Femur (tissue), 1 donor: ENCODE data around the gene TTLL11.

Experiments
- DNase-seq: peaks from one replicate; pipeline ENCODE4 v3.0.0-alpha.2; 2017

TTLL11 gene, protein sequence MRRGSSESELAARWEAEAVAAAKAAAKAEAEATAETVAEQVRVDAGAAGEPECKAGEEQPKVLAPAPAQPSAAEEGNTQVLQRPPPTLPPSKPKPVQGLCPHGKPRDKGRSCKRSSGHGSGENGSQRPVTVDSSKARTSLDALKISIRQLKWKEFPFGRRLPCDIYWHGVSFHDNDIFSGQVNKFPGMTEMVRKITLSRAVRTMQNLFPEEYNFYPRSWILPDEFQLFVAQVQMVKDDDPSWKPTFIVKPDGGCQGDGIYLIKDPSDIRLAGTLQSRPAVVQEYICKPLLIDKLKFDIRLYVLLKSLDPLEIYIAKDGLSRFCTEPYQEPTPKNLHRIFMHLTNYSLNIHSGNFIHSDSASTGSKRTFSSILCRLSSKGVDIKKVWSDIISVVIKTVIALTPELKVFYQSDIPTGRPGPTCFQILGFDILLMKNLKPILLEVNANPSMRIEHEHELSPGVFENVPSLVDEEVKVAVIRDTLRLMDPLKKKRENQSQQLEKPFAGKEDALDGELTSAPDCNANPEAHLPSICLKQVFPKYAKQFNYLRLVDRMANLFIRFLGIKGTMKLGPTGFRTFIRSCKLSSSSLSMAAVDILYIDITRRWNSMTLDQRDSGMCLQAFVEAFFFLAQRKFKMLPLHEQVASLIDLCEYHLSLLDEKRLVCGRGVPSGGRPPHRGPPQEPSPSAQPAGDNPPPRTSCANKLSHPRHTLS

DNA sequence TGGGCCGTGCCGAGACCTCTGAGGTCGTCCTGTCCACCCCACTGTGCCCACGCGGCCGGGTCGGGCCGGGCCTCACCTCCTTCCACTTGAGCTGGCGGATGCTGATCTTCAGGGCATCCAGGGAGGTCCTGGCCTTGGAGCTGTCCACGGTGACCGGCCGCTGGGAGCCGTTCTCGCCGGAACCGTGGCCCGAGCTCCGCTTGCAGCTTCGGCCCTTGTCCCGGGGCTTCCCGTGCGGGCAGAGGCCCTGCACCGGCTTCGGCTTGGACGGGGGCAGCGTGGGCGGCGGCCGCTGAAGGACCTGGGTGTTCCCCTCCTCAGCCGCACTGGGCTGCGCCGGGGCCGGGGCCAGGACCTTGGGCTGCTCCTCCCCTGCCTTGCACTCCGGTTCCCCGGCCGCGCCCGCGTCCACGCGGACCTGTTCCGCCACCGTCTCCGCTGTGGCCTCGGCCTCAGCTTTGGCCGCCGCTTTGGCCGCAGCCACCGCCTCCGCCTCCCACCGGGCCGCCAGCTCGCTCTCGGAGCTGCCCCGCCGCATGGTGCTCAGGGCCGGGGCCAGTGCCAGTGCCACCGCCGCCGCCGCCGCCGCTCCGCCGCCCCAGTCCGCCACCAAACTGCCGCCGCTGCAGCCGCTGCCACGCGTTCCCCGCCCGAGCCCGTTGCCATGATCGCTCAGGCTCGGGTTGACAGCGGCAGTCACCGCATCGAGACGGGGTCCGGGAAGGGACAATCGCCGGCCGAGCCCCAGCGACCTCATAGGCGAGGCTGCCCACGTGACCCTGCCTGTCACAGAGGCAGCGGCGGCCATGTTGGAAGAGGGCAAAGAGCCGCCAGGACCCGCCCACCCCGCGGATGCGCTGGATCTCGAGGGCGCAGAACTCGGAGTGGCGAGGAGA, at the start of gene TTLL11:
Gene TTLL11 (minus strand): TSS at position 698 of the 896 bp plus-strand sequence. CDS start 160 bp downstream, at position 538.
- DNase-seq, result peak; percentile 97

DNA sequence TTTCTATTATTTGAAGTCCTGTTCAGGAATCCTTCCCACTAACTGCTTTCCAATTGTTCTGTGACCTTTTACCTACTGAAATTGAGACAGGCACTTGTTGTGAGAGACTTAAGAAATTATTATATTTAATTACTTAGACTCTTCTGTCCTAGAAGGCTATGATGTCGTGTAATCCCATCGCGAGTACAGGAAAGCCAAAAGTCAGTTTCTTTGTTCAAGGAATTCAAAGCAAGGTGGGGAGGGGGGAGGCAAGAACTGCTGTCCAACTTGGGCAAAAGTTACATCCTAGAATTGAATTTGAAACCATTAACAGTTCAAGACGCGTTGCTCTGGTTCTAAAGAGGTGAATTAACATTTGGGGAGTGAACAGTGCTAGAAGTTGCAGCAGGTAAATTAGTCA, 48.6 kb upstream of the TTLL11 start:
- no peak for DNase-seq

DNA sequence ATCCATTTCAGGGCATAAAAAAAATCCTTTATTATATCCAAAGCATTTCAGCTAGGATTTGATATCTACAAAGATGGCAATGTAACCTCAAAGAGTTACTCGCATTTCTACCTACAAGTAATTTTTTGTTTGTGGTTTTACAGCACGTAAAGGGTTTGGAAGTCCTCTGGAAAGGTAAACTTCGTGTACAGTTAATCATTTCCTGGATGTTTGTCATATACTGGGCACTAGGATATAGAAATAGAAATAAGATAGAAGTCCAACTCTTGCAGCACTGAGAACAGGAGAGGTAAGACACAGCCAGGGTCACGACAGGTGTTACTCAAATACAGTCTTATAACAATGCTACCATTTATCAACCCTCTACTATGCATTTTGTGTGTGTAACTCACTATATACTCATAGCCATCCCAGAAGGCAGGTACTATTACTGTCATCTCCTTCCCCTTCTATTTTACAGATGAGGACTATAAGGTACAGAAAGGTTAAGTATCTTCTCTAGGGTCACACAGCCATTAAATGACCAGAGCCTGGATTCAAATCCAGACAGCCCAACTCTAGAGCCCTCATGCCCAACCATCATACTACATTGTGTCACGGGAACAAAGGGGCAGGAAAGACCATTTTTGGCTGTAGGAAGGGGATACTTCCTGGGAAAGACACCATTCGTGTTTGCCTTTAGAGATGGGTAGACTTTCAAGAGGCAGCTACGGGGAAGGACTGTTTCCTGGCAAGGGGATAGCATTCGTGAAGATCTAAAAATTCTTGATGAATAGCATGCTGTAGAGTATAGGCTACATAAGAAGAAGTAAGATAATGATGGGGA, 47.5 kb upstream of the TTLL11 start:
- no peak for DNase-seq

DNA sequence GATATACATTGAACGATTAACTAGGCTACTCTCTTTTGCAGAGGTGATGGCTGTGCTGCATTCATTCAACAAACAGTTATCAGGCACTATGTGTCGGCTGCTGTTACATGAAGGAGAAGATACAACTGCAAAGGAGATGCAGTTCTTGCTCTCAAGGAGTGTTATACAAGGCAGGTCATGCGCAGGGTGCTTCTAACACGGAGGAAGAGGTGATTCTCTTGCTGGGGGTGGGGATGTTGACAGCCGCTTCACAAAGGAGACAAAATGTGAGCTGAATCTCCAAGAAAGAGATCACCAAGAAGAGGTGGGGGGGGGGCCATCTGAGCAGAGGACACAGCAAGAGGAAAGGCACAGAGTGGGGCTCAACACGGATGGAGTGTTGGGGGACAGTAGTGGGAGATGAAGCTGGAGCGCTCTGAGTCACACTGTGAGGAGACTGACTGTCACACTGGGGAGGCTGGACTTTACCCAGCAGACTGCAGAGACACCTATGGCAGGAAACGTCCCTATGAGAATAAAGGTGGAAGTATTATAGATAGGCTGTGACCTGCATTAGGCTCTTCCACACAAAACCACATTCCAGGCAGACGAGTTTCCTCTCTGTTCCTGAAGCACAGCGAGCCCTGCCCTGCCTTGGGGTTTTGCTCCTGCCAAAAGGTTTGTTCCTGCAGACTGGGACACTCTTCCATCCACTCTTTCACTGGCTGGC, 45.6 kb upstream of the TTLL11 start:
- no peak for DNase-seq

DNA sequence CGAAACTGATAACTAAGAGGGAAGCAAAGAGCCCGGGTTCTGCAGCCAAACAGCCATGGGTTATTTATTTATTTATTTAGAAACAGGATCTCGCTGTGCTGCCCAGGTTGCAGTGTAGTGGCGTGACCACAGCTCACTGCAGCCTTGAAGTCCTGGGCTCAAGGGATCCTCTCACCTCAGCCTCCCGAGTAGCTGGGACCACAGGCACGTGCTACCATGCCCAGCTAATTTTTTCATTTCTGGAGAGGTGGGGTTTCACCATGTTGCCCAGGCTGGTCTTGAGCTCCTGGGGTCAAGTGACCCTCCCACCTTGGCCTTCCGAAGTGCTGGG, 42.4 kb upstream of the TTLL11 start:
- no peak for DNase-seq

DNA sequence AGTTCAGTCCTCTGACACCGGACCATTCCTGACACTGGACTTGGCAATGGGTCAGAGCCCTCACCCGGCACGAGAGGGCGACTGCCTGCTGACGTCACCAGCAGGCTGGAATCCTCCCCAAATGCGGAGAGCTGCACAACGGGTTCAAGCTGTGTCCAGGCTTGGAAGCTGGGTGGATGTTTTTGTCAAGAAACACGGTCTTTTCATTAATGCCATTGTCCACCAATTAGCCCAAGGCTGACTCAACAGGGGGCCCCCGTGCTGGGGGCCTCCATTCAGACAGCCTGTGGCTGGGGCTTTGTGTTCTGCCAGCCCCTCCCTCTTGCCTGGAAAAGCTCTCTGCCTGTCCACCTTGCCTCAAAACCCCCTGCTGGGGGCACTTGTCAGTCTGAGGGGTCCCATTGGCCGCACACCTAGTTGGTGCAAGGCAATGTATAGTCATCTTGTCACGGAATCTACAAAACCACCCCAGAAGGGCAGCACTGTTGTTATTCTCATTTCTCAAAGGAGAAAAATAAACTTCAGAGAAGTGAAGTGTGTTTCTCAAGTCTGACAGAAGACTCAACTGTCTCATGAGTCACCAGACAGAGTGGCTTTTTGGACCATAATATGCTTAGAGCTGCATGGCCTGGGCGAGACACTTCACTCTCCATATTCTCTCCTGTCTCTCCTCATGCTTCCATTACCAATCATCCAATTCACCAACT, 41.9 kb upstream of the TTLL11 start:
- DNase-seq, result no peak

DNA sequence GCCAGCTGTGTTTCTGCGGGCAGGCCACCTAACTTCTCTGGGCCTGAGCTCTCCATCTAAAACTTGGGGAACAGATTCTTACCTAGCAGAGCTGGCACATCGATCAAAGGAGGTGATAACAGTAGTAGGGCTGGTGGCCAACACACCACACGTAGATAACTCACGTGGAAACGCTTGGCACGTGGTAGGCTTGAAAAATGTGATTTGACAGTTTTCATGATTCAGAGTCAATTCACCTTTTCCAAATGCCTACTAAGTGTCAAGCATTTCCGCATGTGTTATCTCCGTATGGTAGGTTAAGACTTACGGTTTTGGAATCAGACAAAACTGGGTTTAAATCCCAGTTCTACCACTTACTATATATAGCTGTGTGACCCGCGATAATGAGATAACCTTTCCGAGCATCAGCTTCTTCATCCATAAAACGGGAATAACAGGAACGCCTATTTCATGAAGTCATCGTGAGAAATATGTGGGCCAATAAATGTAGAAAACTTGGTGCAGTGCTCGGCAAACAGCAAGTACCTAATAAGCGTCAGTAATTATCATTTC, 41.0 kb upstream of the TTLL11 start:
- no peak for DNase-seq

DNA sequence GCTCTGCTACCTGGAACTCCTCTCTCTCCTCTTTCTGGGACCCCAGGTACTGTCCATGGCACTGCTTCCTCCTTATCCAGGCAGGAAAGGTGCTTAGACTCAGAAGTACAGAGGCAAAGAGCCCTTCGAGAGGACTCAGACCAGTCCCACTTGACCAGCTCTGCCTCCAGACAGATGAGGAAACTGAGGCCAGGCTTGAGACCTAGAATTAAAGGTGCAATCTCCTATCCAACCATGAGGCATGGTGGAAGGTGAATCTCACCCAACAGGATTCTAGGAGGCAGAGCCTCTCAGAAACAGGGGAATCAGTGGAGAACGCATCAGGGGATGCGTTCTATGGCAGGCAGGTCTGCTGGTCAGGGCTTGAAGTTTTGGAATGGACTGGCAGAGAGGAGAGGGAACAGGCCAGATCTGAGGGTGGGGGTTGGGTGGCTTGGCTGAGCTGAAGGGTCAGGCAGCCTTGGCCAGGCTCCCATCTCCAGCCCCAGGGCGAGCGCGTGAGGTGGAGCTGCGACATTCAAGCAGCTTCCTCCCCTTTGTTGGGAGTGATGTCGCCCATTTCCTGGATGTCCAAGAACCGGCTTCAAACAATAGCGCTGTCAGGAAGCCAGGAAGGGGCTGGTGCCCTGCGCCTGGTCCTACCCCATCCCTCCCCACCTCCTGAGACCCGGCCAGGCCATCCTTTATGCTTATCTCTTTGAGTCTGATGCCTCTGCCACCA, 40.3 kb upstream of the TTLL11 start:
- peak; percentile 50 for DNase-seq

DNA sequence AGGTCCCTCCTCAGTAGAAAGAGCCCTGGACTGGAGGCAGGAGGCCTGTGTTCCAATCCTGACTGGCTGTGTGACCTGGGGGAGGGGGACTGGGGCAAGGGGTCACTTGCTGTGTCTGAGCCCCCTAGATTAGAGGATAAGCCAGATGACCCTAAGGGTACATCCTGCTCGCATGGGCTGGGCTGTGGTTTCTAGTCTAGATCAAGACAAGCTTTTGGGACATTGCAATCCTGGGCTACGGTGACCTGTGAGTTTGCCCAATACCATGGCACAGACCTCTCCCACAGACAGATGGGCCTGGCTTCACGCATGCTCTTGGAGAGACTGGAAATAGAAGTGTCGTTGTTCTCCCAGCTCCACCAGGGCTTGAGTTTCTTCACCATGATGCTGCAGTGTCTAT, 39.4 kb upstream of the TTLL11 start:
- no peak for DNase-seq

DNA sequence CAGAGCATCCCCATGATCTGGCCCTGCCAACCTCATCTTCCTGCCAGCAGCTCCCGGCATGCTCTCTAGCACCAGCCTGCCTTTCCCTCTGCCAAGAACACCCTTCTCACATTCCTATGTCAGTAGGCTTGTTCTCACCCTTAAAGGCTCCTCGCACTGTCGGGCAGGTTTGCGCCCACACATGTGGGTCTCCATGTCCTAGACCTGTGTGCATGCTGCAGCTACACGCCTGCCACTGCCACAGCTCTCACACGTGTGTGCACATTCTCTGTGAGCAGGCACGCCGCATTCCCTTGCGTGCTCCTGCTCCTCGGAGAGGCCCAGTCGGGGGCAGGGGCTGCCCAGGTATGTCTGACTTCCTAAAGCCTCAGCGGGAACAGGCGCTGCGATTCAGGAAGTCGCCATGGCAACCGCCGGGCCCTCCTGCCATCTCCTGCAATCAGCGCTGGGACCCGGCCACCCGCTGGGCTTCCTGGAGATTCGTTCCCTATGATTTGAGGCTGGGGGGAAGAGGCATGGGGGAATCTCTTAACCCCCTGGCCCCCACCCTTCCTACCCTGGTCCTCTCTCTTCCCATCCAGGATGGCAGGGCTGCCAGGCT, 38.4 kb upstream of the TTLL11 start:
- peak; percentile 51 for DNase-seq

DNA sequence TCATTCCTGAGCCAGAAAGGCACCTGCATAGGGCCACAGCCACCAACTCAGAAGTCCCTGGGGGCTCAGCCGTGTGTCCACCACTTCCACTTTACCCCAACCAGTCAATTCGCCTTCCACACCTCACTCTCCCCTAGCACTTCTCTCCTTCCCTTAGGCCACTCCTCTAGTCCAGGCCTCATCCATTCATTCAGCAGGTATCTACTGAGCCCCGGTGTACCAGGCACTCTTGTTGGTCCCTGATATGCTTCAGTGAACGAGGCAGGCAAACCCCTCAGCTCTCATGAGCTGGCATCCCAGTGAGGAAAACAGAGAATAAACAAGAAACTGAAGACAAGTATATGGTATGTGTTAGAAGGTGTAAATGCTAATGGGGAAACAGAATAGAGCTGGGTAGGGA, 37.7 kb upstream of the TTLL11 start:
- DNase-seq, result no peak

DNA sequence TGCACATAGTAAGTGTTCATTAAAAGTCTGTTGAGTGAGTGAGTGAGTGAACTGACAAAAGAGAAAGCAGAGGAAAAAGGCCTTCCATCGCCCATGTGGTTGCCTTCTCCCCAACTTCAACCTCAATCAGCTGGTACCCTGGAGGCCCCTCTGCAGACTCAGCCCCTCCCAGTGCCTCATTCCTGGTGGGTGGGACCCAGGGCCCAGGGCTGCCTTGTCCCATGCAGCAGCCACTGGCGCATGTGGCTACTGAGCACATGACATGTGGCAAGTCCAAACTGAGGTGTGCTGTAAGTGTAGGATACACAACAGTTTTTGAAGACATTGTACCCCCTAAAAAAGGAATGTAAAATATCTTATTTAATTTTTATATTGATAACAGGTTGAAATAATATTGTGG, 36.9 kb upstream of the TTLL11 start:
- no peak for DNase-seq

DNA sequence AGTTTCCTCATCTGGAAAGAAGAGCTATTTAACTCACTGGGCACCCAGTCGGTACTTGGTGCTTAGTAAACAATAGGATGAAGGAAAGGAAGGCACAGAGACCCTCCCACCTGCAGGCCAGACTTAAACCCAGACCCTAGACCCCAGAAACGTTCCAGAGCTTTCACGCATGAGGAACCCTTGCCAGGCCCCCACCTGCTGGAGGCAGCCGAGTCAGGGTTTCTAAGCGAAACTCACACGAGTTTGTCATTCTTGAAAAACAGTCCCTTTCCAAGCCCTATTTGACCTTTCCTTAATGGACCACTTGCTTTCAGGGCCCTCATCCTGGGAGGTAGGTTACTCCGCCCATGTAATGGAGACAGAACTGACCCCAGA, 35.8 kb upstream of the TTLL11 start:
- DNase-seq, result no peak

DNA sequence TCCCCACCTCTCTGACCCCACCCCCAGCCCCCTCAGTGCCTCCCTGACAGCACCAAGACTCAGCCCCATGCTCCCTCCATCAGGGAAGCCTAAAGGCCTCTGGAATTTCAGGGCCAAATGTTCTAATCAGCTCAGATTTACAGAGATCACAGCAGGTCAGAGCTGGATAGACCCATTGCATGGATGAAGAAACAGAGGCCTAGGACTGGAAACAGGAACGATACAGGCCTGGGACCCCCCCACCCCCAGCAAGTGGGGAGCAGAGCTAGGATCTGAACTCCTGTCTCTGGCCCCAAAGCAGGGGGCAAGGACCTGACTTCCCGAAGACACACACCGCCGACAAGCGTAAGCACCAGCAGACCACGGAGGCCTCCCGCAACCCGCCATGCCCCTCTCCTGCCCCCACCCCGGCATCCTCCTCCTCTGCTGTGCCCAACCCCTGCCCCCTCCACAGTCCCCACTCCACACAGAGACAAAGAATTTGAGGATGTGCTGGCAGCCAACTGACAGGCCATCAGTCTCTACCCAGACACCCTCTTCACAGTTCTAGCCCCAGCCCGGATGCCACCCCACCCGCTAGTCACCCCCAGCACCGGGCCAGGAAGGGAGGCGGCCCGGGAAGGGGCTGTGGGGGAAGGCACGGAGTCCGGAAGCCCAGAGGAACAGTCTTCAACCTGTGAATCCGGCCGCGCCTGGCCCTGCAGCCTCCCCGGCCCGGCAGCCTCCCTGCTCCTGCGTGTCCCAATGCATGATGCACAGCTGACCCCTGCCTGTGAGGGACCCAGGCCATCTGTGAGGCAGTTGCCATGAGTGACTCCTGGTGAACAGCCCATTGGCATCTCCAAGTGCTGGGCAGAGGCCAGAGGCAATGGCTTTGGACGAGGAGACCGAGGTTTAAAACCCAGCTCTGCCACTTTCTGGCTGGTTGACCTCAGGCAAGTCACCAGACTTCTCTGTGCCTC, 35.2 kb upstream of the TTLL11 start:
- DNase-seq, result no peak

DNA sequence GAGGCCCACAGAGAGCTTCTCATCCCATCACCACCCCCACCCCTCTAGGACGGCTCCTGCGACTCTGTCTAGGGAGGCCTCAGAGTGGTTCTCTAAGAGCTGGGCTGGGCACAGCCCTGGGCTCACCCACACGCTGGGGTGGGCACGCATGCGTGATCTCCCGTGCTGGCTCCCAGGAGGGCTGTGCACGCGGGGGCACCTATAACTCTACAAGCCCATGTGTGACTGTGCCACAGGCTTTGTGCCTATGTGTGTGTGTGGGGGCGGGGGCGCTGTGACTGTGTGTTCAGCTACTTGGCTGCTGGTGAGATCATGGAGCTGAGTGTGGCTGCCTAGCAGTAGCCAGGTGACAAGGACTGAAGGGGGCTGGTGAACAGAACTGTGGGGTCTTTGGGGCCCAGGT, 34.3 kb upstream of the TTLL11 start:
- DNase-seq, result no peak

DNA sequence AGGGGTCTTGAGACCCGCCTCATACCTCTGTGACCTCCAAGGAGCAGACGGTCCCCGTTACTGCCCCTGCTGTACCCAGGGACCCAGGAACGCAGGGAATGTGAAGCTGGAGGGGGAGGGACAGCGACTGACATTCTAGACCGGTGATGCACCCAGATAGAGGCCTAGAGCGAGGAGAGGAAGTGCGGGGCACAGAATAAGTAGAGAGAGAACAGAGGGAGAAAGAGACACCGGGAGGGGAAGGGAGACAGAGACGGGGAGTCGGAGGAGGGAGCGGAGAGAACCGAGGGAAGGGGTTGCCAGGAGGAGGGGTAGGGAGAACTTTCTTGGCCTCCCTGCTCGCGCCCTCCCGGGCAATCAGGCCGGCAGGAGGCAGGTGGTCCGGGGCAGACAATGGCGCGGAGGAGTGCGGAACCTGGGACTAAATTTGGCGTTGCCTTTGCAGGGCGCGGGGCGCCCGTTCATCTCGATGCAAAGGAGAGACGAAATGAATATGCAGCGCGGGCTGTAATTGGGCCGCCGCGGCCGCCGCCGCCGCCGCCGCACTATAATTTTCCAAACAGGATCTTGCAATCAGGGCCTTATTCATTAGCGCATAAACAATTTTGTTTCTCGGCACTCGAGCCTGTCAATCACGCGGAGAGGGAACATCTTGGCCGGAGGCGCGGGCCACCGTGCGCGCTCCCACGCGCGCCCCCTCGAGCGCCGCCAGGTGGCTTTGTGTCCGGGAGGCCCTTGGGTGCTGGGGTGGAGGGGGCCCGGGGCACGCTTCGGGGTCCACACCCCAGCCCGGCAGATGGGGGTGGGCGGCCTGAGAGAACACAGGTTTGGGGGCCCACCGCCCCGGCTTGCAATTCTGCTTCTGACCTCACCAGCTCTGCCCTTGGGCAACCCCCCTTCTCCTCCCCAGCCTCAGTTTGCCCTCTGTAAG, 33.5 kb upstream of the TTLL11 start:
- DNase-seq, result no peak
